Measurements from ENCODE around the gene PPP1R14C. TPM values are rescaled to one million over a fixed set of nuclear protein-coding genes. Genes with fewer than 3 reads are reported as not detected.

PPP1R14C gene
- polyA plus RNA-seq, 1 donor (not counting 4 experiments of a cell fraction or from before 2014, with no cell fraction given) = 50.6 TPM

DNA sequence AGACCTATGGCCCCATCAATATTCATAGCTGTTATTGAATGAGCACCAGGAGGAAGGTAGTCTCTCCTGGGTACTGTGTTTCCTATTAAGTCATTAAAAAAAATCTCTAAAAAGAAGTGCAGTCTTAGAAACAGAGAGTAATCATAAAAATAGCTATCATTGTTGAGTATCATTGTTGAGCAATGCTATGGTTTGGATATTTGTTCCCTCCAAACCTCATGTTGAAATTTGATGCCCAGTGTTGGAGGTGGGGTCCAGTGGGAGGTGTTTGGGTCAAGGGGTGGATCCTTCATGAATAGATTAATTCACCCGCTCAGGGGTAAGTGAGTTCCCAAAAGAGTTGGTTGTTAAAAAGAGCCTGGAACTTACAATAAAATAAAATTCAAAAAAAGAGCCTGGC, 137.9 kb downstream of the PPP1R14C start:
- Histone ChIP-seq H3K27ac (ENCODE audit: control insufficient read depth, insufficient read depth, low read length) (no peak overlapping the region), H3K9me3 (ENCODE audit: control insufficient read depth, low read depth, low read length) (no peaks in the 10 kb centered on the region), H3K4me1 (ENCODE audit: control insufficient read depth, extremely low read depth, insufficient read depth, low read length) (peaks cover 10% of the 10 kb centered on the region), H3K27me3 (ENCODE audit: control insufficient read depth, extremely low read depth, insufficient read depth, low read length) (no peaks in the 10 kb centered on the region), H2AFZ (ENCODE audit: control insufficient read depth, low read length) (no peak overlapping the region), H3K9ac (ENCODE audit: control insufficient read depth, extremely low read depth, insufficient read depth, low read length) (no peak overlapping the region), H4K20me1 (ENCODE audit: control insufficient read depth, extremely low read depth, insufficient read depth, low read length) (no peaks in the 10 kb centered on the region), H3K9me1 (ENCODE audit: control insufficient read depth, extremely low read depth, insufficient read depth, low read length) (no peaks in the 10 kb centered on the region), H3K4me2 (ENCODE audit: control insufficient read depth, extremely low read depth, insufficient read depth, low read depth, low read length) (no peak overlapping the region), H3K4me3 (ENCODE audit: control insufficient read depth in 2 of 3, extremely low read depth in 1 of 3, insufficient read depth in 2 of 3, low read depth in 1 of 3, low read length in 3 of 3) (no peak overlapping the region), H3K36me3 (ENCODE audit: control insufficient read depth in 2 of 2, extremely low read depth in 1 of 2, insufficient read depth in 2 of 2, low read length in 2 of 2) (no peaks in the 10 kb centered on the region), H3K79me2 (ENCODE audit: control insufficient read depth, insufficient read depth, low read length) (no peaks in the 10 kb centered on the region)
- DNase-seq (ENCODE audit: low read depth, low spot score) (no peak), FAIRE-seq (no peak)
- TF ChIP-seq EZH2 (IDR thresholded peaks at IDR 0.05; ENCODE audit: low read length) = no peak
- TF ChIP-seq, protein P1, sequence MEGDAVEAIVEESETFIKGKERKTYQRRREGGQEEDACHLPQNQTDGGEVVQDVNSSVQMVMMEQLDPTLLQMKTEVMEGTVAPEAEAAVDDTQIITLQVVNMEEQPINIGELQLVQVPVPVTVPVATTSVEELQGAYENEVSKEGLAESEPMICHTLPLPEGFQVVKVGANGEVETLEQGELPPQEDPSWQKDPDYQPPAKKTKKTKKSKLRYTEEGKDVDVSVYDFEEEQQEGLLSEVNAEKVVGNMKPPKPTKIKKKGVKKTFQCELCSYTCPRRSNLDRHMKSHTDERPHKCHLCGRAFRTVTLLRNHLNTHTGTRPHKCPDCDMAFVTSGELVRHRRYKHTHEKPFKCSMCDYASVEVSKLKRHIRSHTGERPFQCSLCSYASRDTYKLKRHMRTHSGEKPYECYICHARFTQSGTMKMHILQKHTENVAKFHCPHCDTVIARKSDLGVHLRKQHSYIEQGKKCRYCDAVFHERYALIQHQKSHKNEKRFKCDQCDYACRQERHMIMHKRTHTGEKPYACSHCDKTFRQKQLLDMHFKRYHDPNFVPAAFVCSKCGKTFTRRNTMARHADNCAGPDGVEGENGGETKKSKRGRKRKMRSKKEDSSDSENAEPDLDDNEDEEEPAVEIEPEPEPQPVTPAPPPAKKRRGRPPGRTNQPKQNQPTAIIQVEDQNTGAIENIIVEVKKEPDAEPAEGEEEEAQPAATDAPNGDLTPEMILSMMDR (optimal IDR thresholded peaks at IDR 0.05 in 1 of 3, IDR thresholded peaks at IDR 0.05 in 1 of 3, conservative IDR thresholded peaks at IDR 0.05 in 1 of 3; ENCODE audit: extremely low read depth in 1 of 3, insufficient read depth in 2 of 3, low read length in 3 of 3) = no peak
- dilution Hi-C loops (cut with MboI; ENCODE audit: extremely low pct_ligation_motif_present, low sequenced_read_pairs) = no loop called here

DNA sequence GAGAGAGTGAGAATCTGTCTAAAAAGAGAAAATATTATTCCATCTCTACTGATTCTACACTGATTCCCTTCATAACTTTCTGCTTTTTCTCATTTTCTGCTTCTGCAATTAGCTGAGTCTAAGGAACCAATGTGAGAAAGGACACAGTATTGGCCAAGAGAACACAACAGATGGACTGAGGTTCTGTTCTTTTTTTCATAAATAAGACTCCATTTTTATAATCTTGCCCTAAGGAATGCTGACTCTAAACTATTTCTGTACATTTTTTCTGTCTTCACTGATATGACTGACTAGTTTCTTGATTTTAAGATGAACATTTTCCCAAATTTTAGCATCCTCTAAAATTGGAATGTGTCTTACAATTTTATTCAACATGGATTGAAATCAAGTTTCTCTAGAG, 138.9 kb downstream of the PPP1R14C start:
- Histone ChIP-seq H3K9me1 (ENCODE audit: control insufficient read depth, extremely low read depth, insufficient read depth, low read length) (no peaks in the 10 kb centered on the region), H3K36me3 (ENCODE audit: control insufficient read depth in 2 of 2, extremely low read depth in 1 of 2, insufficient read depth in 2 of 2, low read length in 2 of 2) (no peaks in the 10 kb centered on the region), H3K4me1 (ENCODE audit: control insufficient read depth, extremely low read depth, insufficient read depth, low read length) (peaks cover 4% of the 10 kb centered on the region), H3K4me2 (ENCODE audit: control insufficient read depth, extremely low read depth, insufficient read depth, low read depth, low read length) (no peak overlapping the region), H4K20me1 (ENCODE audit: control insufficient read depth, extremely low read depth, insufficient read depth, low read length) (no peaks in the 10 kb centered on the region), H3K79me2 (ENCODE audit: control insufficient read depth, insufficient read depth, low read length) (no peaks in the 10 kb centered on the region), H2AFZ (ENCODE audit: control insufficient read depth, low read length) (no peak overlapping the region), H3K27ac (ENCODE audit: control insufficient read depth, insufficient read depth, low read length) (no peak overlapping the region), H3K4me3 (ENCODE audit: control insufficient read depth in 2 of 3, extremely low read depth in 1 of 3, insufficient read depth in 2 of 3, low read depth in 1 of 3, low read length in 3 of 3) (no peak overlapping the region), H3K9me3 (ENCODE audit: control insufficient read depth, low read depth, low read length) (no peaks in the 10 kb centered on the region), H3K9ac (ENCODE audit: control insufficient read depth, extremely low read depth, insufficient read depth, low read length) (no peak overlapping the region), H3K27me3 (ENCODE audit: control insufficient read depth, extremely low read depth, insufficient read depth, low read length) (no peaks in the 10 kb centered on the region)
- TF ChIP-seq EZH2 (IDR thresholded peaks at IDR 0.05; ENCODE audit: low read length) = no peak
- TF ChIP-seq, protein P1 (optimal IDR thresholded peaks at IDR 0.05 in 1 of 3, IDR thresholded peaks at IDR 0.05 in 1 of 3, conservative IDR thresholded peaks at IDR 0.05 in 1 of 3; ENCODE audit: extremely low read depth in 1 of 3, insufficient read depth in 2 of 3, low read length in 3 of 3) = no peak
- dilution Hi-C loops (cut with MboI; ENCODE audit: extremely low pct_ligation_motif_present, low sequenced_read_pairs) = no loop called here
- DNase-seq (ENCODE audit: low read depth, low spot score) = no peak
- no peak for FAIRE-seq

Data from keratinocyte (primary cell).